ENCODE data around the gene RCL1. TPM values are rescaled to one million over a fixed set of nuclear protein-coding genes. Genes with fewer than 3 reads are reported as not detected.

The RCL1 gene
- total RNA-seq, 1 experiment from 2014 or later: 52.2 TPM

- TF ChIP-seq EZH2phosphoT487 (IDR thresholded peaks at IDR 0.05; ENCODE audit: borderline replicate concordance, low read length) (no peak), EZH2 (IDR thresholded peaks at IDR 0.05; ENCODE audit: low read length, unreplicated experiment) (no peak), CTCF (conservative IDR thresholded peaks at IDR 0.05; ENCODE audit: low read depth, low read length) (no peak)
- no peak overlapping the region for H3K9ac ChIP-seq (ENCODE audit: low read length)
- ChIA-PET POLR2A (ENCODE audit: unreplicated experiment) (no interaction called here), CTCF (no interaction called here)
- ATAC-seq (no peak; the same call in 1 of the 2 replicates), DNase-seq (no peak)
- H3K9me3 ChIP-seq (ENCODE audit: low read length): no peaks in the 10 kb centered on the region
- H3K4me1 ChIP-seq (ENCODE audit: insufficient read depth, low read length): peaks cover 5% of the 10 kb centered on the region; the same call in 1 of the 2 replicates
- H3K27me3 ChIP-seq (ENCODE audit: low read length): no peaks in the 10 kb centered on the region
- H2AFZ ChIP-seq (ENCODE audit: low read length): no peak overlapping the region
- H4K20me1 ChIP-seq (ENCODE audit: low read length): no peaks in the 10 kb centered on the region
- H3K4me2 ChIP-seq (ENCODE audit: low read length): no peak overlapping the region
- H3K27ac ChIP-seq (ENCODE audit: low read length): no peak overlapping the region
- H3K9me2 ChIP-seq (replicated peaks; ENCODE audit: low read length): no peaks in the 10 kb centered on the region
- H3K4me3 ChIP-seq (ENCODE audit: low read length): no peak overlapping the region
- H3K36me3 ChIP-seq (ENCODE audit: low read depth, low read length): peaks cover 12% of the 10 kb centered on the region; the same call in 1 of the 2 replicates
- intact Hi-C loops (cut with micrococcal nuclease): no loop called here
- no peaks in the 10 kb centered on the region for H3F3A ChIP-seq (ENCODE audit: low read length, unreplicated experiment)
- H3K79me2 ChIP-seq (ENCODE audit: low read length): peaks cover 18% of the 10 kb centered on the region
- BruUV-seq (replicated peaks): no TSS peak
Observed at GRCh38 chr9:4842734-4843133, 50.0 kb downstream of the RCL1 start.

GRCh38 chr9:4844056-4844838 lies 51.5 kb downstream of the RCL1 start:
- ChIA-PET CTCF (no interaction called here), POLR2A (ENCODE audit: unreplicated experiment) (no interaction called here)
- Histone ChIP-seq H3K9ac (ENCODE audit: low read length) (no peak overlapping the region), H4K20me1 (ENCODE audit: low read length) (no peaks in the 10 kb centered on the region), H3K79me2 (ENCODE audit: low read length) (peaks cover 4% of the 10 kb centered on the region; the same call in 1 of the 2 replicates), H3K4me3 (ENCODE audit: low read length) (no peak overlapping the region), H3F3A (ENCODE audit: low read length, unreplicated experiment) (no peaks in the 10 kb centered on the region), H2AFZ (ENCODE audit: low read length) (no peak overlapping the region), H3K4me1 (ENCODE audit: insufficient read depth, low read length) (no peaks in the 10 kb centered on the region), H3K9me2 (replicated peaks; ENCODE audit: low read length) (no peaks in the 10 kb centered on the region), H3K9me3 (ENCODE audit: low read length) (no peaks in the 10 kb centered on the region), H3K4me2 (ENCODE audit: low read length) (no peak overlapping the region), H3K27me3 (ENCODE audit: low read length) (no peaks in the 10 kb centered on the region), H3K27ac (ENCODE audit: low read length) (no peak overlapping the region), H3K36me3 (ENCODE audit: low read depth, low read length) (peaks cover 11% of the 10 kb centered on the region; the same call in 1 of the 2 replicates)
- DNase-seq: no peak
- BruUV-seq (replicated peaks): no TSS peak
- no peak for ATAC-seq
- intact Hi-C loops (cut with micrococcal nuclease): no loop called here
- TF ChIP-seq EZH2phosphoT487 (IDR thresholded peaks at IDR 0.05; ENCODE audit: borderline replicate concordance, low read length): no peak
- no peak for TF ChIP-seq EZH2 (IDR thresholded peaks at IDR 0.05; ENCODE audit: low read length, unreplicated experiment)
- no peak for TF ChIP-seq CTCF (conservative IDR thresholded peaks at IDR 0.05; ENCODE audit: low read depth, low read length)

GRCh38 chr9:4849369-4849768 lies 56.6 kb downstream of the RCL1 start:
- DNase-seq: peak; percentile 13
- no peak overlapping the region for H3K9ac ChIP-seq (ENCODE audit: low read length)
- H3K27ac ChIP-seq (ENCODE audit: low read length): no peak overlapping the region
- H3K79me2 ChIP-seq (ENCODE audit: low read length): no peaks in the 10 kb centered on the region
- H3K36me3 ChIP-seq (ENCODE audit: low read depth, low read length): peaks cover 8% of the 10 kb centered on the region; the same call in 1 of the 2 replicates
- 0 out of 2 replicates have a peak, but pooled peaks have one; percentile 38 for ATAC-seq
- intact Hi-C loops (cut with micrococcal nuclease): loop anchor here (1.0 to 5.0 kb wide), 3 partner anchors 75 to 139 kb away; no protein-coding TSS in a partner anchor
- no peaks in the 10 kb centered on the region for H3F3A ChIP-seq (ENCODE audit: low read length, unreplicated experiment)
- H3K9me3 ChIP-seq (ENCODE audit: low read length): no peaks in the 10 kb centered on the region
- ChIA-PET CTCF (no interaction called here), POLR2A (ENCODE audit: unreplicated experiment) (no interaction called here)
- no peaks in the 10 kb centered on the region for H3K4me1 ChIP-seq (ENCODE audit: insufficient read depth, low read length)
- H3K4me2 ChIP-seq (ENCODE audit: low read length): no peak overlapping the region
- no peak for TF ChIP-seq EZH2phosphoT487 (IDR thresholded peaks at IDR 0.05; ENCODE audit: borderline replicate concordance, low read length)
- TF ChIP-seq CTCF (conservative IDR thresholded peaks at IDR 0.05; ENCODE audit: low read depth, low read length): peak; percentile 49
- no peak overlapping the region for H3K4me3 ChIP-seq (ENCODE audit: low read length)
- H3K9me2 ChIP-seq (replicated peaks; ENCODE audit: low read length): no peaks in the 10 kb centered on the region
- no TSS peak for BruUV-seq (replicated peaks)
- no peak overlapping the region for H2AFZ ChIP-seq (ENCODE audit: low read length)
- H4K20me1 ChIP-seq (ENCODE audit: low read length): no peaks in the 10 kb centered on the region
- H3K27me3 ChIP-seq (ENCODE audit: low read length): no peaks in the 10 kb centered on the region

All from PC-3 (cell line).